ENCODE data around the gene ERCC2. TPM values are rescaled to one million over a fixed set of nuclear protein-coding genes. Genes with fewer than 3 reads are reported as not detected.
"Not testable (repeated sequence)": the region's sequence is repeated elsewhere in the genome, so short reads cannot be mapped to it uniquely, and the experiment has no call there.

Gene ERCC2
- total and polyA plus RNA-seq, 2 donors: 8.6 to 17.5 TPM

DNA sequence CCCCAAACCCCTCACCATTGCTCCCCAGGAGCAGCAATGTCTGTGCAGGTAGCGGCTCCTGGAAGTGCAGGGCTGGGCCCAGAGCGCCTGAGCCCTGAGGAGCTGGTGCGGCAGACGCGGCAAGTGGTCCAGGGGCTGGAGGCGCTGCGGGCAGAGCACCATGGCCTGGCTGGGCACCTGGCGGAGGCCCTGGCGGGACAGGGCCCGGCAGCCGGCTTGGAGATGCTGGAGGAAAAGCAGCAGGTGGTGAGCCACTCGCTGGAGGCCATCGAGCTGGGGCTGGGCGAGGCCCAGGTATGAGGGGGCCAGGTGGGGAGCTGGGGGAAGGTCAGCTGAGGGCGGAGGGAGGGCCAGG, 24.9 kb downstream of the ERCC2 start:
- Histone ChIP-seq H3K27ac (ENCODE audit: low read depth) (no peak overlapping the region), H3K4me1 (ENCODE audit: insufficient read depth) (no peaks in the 10 kb centered on the region), H3K36me3 (ENCODE audit: insufficient read depth) (no peaks in the 10 kb centered on the region), H3K4me3 (ENCODE audit: low read depth, low read length) (no peak overlapping the region)
- WGBS: 82% methylated on average over 15 of the region's 15 CpGs
- no peak for DNase-seq (ENCODE audit: extremely low spot score)

DNA sequence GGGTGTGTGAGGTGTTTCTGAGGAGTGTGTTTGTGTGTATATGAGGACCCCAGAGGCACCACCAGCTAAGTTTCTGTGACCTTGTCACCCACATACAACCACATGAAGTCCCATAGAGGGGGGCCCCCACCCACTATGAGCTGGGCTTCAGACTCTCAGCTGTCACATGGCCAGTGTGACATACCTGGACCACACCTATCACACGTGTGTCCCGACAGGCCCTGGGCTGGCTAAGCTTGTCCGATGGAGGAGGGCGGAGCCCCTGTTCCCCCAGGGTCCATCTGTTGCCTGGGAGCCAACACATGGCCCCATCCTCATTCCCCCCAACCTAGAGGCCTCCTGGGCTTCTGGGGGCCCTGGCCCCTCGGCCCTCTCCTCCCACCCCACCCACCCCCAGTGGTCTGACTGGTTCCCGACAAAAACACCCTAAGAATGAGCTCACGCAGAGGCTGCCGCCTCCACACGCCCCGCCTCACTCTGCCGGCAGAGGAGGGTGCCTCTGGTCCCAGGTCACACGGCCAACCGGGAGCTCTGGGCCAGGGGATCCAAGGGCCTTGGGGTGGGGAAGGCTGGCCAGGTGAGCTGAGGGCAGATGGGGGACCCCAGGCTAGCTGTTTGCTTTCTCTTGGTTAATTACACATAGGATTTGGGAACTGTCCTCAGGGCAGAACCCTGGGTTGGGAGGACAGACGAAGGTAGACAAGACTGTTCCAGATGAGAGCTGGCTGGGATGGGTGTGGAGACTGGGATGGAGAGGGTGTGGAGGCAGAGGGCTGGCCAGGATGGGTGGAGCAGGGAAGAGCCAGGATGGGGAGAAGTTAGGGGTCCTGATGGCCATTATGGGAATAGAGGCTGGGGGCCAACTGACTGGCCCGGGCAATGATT, 25.5 kb downstream of the ERCC2 start:
- WGBS: 43% methylated on average over 15 of the region's 15 CpGs
- DNase-seq (ENCODE audit: extremely low spot score): no peak
- Histone ChIP-seq H3K4me3 (ENCODE audit: low read depth, low read length) (no peak overlapping the region), H3K36me3 (ENCODE audit: insufficient read depth) (no peaks in the 10 kb centered on the region), H3K4me1 (ENCODE audit: insufficient read depth) (no peaks in the 10 kb centered on the region), H3K27ac (ENCODE audit: low read depth) (no peak overlapping the region)

DNA sequence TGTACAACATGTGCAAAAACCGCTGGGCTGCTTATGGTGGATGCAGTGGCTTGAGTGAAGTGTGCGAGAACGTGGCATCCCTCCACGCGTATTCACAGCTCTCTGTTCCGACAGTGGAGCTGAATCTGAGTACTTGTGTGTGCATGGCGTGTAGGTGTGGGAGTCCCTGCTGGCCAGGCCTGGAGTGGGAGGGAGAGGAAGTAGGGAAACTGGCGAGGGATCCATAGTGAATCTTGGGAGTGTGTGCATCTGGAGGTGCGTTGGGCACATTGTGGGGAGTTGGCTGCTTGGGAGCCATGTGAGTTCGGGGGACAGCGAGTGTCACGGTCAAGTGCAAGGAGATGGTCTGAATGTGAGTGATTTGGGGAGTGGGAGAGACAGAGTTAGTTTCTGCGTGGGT, 27.5 kb downstream of the ERCC2 start:
- no peak for DNase-seq (ENCODE audit: extremely low spot score)
- Histone ChIP-seq H3K27ac (ENCODE audit: low read depth) (no peak overlapping the region), H3K4me1 (ENCODE audit: insufficient read depth) (no peaks in the 10 kb centered on the region), H3K4me3 (ENCODE audit: low read depth, low read length) (no peak overlapping the region), H3K36me3 (ENCODE audit: insufficient read depth) (no peaks in the 10 kb centered on the region)
- 72% methylated on average over 13 of the region's 13 CpGs for WGBS

DNA sequence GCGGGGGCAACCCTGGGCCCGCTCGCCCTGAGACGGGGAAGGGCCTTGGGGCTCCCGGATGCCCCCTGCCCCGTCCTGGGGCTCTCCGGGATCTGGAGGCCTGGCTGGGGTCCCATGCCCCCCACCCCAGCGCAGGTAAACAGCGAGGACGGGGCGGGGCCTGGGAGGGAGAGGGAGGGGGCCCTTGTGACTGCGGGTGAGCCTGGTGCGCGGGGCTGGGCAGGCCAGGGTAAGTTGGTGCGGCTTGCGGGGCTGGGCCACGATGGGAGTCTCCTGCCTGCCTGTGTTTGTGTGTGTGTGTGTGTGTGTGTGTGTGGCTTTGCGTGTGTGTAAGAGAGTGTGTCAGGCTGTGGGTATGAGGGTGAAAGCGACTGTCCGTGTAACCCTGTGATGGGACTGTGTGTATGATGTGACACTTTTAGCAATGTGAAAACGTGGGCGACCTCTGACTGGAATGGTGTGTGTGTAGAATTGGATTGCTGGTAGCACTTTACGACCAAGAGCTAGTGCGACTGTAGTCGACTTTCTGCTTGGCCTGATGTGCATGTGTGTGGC, 29.4 kb downstream of the ERCC2 start:
- Histone ChIP-seq H3K4me3 (ENCODE audit: low read depth, low read length) (peak overlapping the region; percentile 2), H3K36me3 (ENCODE audit: insufficient read depth) (no peaks in the 10 kb centered on the region), H3K27ac (ENCODE audit: low read depth) (no peak overlapping the region), H3K4me1 (ENCODE audit: insufficient read depth) (no peaks in the 10 kb centered on the region)
- 13% methylated on average over 25 of the region's 25 CpGs for WGBS
- DNase-seq (ENCODE audit: extremely low spot score): no peak

DNA sequence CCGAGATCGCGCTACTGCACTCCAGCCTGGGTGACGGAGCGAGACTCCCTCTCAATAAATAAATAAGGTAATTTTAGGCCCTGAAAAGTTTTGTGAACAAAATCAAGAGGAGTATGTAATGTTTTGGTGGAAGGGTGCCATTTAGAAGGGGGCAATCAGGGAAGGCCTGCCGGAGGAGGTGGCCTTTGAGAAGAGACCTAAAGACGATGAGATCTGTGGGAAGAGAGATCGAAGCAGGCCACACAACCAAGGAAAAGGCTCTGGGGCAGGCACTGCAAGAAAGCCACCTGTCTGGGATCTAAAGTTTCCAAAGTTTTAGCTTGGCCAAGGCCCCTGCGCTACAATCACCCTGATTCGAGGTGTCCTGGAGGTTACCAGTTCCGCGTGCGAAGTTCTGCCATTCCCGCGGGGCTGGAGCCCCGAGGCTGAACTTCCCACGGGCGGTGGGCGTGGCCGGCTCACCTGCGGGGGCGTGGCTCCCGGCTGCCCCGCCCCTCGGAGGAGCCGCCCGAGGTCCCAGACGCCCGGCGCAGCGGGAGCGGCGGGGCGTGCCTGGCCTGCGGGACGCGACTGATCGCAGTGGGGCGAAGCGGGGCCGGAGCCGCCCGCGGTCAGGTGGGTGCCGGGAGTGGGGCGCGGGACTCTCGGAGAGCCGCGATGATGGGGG, 30.0 kb downstream of the ERCC2 start, which contains the start of gene KLC3:
Gene KLC3 (plus strand): TSS at position 519 of the 667 bp plus-strand sequence. CDS start 4,792 bp downstream, outside the sequence.
- 12% methylated on average over 50 of the region's 50 CpGs for WGBS
- H3K36me3 ChIP-seq (ENCODE audit: insufficient read depth): no peaks in the 10 kb centered on the region
- no peak within 1 kb of the TSS for H3K27ac ChIP-seq (ENCODE audit: low read depth)
- H3K4me3 ChIP-seq (ENCODE audit: low read depth, low read length): peak within 1 kb of the TSS; percentile 2
- DNase-seq (ENCODE audit: extremely low spot score): no peak
- H3K4me1 ChIP-seq (ENCODE audit: insufficient read depth): no peaks in the 10 kb centered on the region

DNA sequence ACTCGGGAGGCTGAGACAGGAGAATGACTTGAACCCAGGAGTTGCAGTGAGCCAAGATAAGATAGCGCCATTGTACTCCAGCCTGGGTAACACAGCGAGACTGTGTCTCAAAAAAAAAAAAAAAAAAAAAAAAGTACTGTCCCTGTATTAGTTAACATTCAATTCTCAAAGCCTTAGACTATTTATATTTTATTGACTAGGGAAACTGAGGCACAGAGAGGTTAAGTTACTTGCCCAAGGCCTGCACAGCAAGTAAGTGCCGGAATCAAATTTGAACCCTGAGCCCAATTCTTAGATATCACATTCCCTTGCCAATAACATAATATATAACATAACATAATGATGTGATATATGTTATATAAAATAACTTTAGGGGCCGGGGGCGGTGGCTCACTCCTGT, 30.7 kb downstream of the ERCC2 start:
- Histone ChIP-seq H3K36me3 (ENCODE audit: insufficient read depth) (no peaks in the 10 kb centered on the region), H3K4me3 (ENCODE audit: low read depth, low read length) (no peak overlapping the region), H3K4me1 (ENCODE audit: insufficient read depth) (no peaks in the 10 kb centered on the region), H3K27ac (ENCODE audit: low read depth) (no peak overlapping the region)
- DNase-seq (ENCODE audit: extremely low spot score): no peak
- WGBS: 84% methylated on average over 6 of the region's 6 CpGs

DNA sequence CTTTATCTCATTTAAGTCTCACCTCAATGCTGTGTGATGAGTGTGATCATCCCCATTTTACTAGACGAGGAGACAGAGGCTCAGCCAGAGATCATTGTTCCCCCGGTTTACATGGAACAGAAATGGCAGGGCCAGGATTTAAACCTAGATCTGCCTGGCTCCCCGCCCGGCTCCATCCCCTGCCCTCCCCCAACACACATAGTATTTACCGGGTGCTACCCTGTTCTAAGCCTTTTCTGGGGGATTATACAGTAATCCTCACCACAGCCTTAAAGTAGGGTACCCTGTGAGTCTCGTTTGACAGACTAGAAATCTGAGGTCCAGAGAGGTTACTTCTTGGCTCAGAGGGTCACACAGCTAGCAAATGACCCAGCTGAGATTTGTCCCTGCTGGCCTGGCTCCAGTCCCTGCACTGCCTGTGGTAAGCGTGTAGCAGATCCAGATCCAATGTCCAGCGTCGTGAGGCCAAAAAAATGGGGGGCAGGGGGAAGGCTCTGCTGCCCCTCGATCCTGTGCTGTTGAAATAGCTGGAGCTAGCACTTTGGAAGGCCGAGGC, 33.6 kb downstream of the ERCC2 start:
- WGBS: 40% methylated on average over 11 of the region's 11 CpGs
- H3K4me3 ChIP-seq (ENCODE audit: low read depth, low read length): no peak overlapping the region
- H3K36me3 ChIP-seq (ENCODE audit: insufficient read depth): no peaks in the 10 kb centered on the region
- no peaks in the 10 kb centered on the region for H3K4me1 ChIP-seq (ENCODE audit: insufficient read depth)
- no peak for DNase-seq (ENCODE audit: extremely low spot score)
- no peak overlapping the region for H3K27ac ChIP-seq (ENCODE audit: low read depth)

DNA sequence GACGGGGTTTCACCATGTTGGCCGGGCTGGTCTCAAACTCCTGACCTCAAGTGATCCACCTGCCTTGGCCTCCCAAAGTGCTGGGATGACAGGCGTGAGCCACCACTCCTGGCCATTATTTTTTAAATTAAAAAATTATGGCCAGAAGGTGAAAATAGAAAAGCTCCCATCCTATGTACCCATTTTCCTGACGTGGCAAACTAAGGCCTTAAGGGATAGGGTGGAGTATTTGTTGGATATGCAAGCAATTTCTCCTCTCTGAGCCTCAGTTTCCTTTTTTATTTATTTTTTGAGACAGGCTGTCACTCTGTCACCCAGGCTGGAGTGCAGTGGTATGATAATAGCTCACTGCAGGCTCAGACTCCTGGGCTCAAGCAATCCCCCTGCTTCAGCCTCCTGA, 35.5 kb downstream of the ERCC2 start:
- not testable (repeated sequence) for H3K27ac ChIP-seq (ENCODE audit: low read depth); H3K4me3 ChIP-seq (ENCODE audit: low read depth, low read length); DNase-seq (ENCODE audit: extremely low spot score); H3K36me3 ChIP-seq (ENCODE audit: insufficient read depth); H3K4me1 ChIP-seq (ENCODE audit: insufficient read depth)
- 89% methylated on average over 4 of the region's 4 CpGs for WGBS

DNA sequence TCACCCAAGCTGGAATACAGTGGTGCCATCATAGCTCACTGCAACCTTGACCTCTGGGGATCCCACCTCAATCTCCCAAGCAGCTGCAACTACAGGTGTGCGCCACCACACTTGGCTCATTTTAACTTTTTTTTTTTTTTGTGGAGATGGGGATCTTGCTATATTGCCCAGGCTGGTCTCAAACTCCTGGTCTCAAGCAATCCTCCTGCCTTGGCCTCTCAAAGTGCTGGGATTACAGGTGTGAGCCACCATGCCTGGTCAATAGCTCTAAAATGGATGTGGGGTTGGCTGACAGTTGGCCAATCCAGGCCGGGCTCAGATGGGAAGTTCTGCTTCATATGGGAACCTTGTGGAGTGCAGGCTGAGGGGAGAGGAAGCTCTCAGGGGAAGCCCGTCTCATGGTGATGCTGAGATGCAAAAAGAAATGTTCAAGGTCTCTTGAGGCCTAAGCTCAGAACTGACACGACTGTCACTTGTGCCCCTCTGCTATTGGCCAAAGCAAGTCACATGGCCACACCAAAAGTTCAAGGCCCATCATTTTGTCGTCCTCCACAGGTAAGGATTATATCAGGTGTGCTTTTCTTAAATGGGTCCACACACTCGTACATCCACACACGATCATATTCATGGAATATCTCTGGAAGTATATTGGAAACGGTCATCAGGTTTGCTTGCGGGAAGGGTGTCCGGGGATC, 36.6 kb downstream of the ERCC2 start:
- H3K4me3 ChIP-seq (ENCODE audit: low read depth, low read length): no peak overlapping the region
- no peak overlapping the region for H3K27ac ChIP-seq (ENCODE audit: low read depth)
- no peak for DNase-seq (ENCODE audit: extremely low spot score)
- WGBS: 85% methylated on average over 10 of the region's 10 CpGs
- no peaks in the 10 kb centered on the region for H3K4me1 ChIP-seq (ENCODE audit: insufficient read depth)
- H3K36me3 ChIP-seq (ENCODE audit: insufficient read depth): no peaks in the 10 kb centered on the region

DNA sequence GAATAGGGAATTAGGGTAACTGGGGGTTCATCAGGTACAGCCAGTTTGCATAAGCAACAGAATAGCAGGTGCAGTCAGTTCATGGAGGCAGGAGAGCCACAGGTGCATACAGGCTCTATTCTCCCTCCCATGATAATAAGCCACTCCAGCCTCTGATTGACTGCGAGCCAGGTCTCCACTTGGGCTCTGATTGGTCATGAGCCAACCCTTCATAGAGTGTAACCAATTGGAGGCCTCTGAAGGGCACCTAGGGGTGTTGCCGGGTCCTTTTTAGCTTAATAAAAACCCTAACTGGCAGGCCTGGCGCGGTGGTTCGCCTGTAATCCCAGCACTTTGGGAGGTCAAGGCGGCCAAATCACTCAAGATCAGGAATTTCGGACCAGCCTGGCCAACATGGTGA, 39.0 kb downstream of the ERCC2 start:
- H3K36me3 ChIP-seq (ENCODE audit: insufficient read depth): no peaks in the 10 kb centered on the region
- WGBS: 83% methylated on average over 7 of the region's 7 CpGs
- no peak overlapping the region for H3K27ac ChIP-seq (ENCODE audit: low read depth)
- no peaks in the 10 kb centered on the region for H3K4me1 ChIP-seq (ENCODE audit: insufficient read depth)
- H3K4me3 ChIP-seq (ENCODE audit: low read depth, low read length): no peak overlapping the region
- DNase-seq (ENCODE audit: extremely low spot score): no peak

DNA sequence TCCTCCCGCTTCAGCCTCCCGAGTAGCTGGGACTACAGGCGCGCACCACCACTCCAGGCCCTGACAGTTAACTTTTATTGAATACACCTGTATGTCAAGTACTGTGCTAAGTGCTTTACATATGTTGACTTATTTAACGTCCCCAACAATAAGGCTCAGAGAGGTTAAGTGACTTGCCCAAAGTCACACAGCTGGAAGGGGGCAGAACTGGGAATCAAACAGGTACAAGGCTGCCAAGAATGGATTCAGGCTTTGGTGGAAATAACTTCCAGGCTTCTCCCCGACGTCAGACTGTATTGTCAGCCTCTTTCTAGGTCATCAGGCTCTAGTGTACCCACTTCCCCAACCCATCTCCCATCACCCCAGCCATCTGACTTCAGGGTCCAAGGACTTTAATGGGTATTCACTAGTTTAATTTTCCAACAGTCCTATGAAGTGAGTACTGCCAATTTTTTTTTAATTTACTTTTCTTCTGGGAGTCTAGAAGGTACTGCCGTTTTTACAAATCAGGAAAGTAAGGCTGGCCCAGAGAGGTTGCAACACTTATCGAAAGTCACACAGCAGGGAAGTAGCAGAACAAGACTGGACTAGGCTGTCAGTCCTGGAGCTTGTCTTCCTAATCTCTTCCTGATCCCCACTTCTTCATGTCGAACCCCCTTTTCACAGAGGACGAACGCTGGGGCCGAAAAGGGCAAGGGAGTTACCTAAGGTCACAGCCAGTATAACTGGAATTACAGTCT, 42.8 kb downstream of the ERCC2 start:
- no peaks in the 10 kb centered on the region for H3K4me1 ChIP-seq (ENCODE audit: insufficient read depth)
- no peak overlapping the region for H3K27ac ChIP-seq (ENCODE audit: low read depth)
- H3K4me3 ChIP-seq (ENCODE audit: low read depth, low read length): no peak overlapping the region
- H3K36me3 ChIP-seq (ENCODE audit: insufficient read depth): no peaks in the 10 kb centered on the region
- DNase-seq (ENCODE audit: extremely low spot score): no peak
- 73% methylated on average over 13 of the region's 13 CpGs for WGBS

DNA sequence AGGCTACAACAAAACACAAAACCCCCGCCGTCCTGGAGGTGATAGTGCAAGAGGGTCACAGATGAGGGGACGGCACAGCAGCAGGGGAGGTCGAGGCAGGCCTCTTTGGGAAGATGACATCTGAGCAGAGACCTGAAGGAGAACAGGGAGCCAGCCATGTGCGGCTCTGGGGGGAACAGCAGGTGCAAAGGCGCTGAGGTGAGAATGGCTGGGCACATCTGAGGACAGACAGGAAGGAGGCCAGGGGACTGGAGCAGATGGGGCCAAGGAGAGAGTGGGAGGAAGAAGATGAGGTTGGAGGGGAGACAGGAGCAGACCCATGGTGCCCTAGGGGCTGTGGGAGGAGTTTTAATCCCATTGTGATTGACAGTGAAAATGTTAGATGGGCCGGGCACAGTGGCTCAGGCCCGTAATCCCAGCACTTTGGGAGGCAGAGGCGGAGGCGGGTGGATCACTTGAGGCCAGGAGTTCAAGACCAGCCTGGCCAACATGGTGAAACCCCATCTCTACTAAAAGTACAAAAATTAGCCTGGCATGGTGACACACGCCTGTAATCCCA, 45.9 kb downstream of the ERCC2 start:
- Histone ChIP-seq H3K4me1 (ENCODE audit: insufficient read depth) (no peaks in the 10 kb centered on the region), H3K4me3 (ENCODE audit: low read depth, low read length) (no peak overlapping the region), H3K36me3 (ENCODE audit: insufficient read depth) (no peaks in the 10 kb centered on the region), H3K27ac (ENCODE audit: low read depth) (no peak overlapping the region)
- DNase-seq (ENCODE audit: extremely low spot score): no peak
- WGBS: 61% methylated on average over 11 of the region's 11 CpGs
